ENCODE measurements around the gene COX7B2.

GRCh38 chr4:46922205-46922604, 13.2 kb upstream of the COX7B2 start:
- TF ChIP-seq POLR2A (IDR thresholded peaks at IDR 0.05): no peak
- TF ChIP-seq CTCF (IDR thresholded peaks at IDR 0.05): no peak
